GM12878 (cell line): ENCODE data around the gene ERFL.
A peak's percentile ranks its signal among the peaks of the same experiment; 100 is the strongest.

Experiments
- NFIC ChIP-seq: IDR thresholded peaks from 2 replicates; pipeline ENCODE4 v1.6.1; 2012; ENCODE audit warnings: low read depth, mild to moderate bottlenecking, inconsistent platforms, low read length, moderate library complexity
- POLR2A ChIP-seq: IDR thresholded peaks from 2 replicates; pipeline ENCODE4 v1.6.1; 2011; ENCODE audit warnings: low read depth, mild to moderate bottlenecking, low read length
- POLR2AphosphoS2 ChIP-seq: IDR thresholded peaks from 2 replicates; pipeline ENCODE4 v1.6.1; 2011; ENCODE audit warnings: low read depth, mild to moderate bottlenecking, low read length, improper control_type of control experiment, moderate library complexity
- ZNF274 ChIP-seq: IDR thresholded peaks from one replicate; pipeline ENCODE4 v1.8.0; 2011; ENCODE audit not compliant: insufficient read length, insufficient read depth
- TF ChIP-seq, protein P1 (sequence below), 3 experiments: IDR thresholded peaks in 2 of 3; conservative IDR thresholded peaks in 1 of 3; 2 replicates each; pipeline ENCODE4 v1.5.1; 2011; ENCODE audit warnings: low read depth in 3 of 3, low read length in 3 of 3, mild to moderate bottlenecking in 3 of 3, control low read depth in 2 of 3, moderate library complexity in 2 of 3, inconsistent platforms in 1 of 3, mixed read lengths in 1 of 3; ENCODE audit not compliant: control insufficient read depth in 2 of 3, insufficient read depth in 1 of 3; ENCODE audit errors: extremely low read depth in 1 of 3
- TF ChIP-seq, protein P2 (sequence below): fragments of 450-650 bp; IDR thresholded peaks from 2 replicates; pipeline ENCODE4 v1.6.1; 2014; ENCODE audit warnings: mild to moderate bottlenecking

DNA sequence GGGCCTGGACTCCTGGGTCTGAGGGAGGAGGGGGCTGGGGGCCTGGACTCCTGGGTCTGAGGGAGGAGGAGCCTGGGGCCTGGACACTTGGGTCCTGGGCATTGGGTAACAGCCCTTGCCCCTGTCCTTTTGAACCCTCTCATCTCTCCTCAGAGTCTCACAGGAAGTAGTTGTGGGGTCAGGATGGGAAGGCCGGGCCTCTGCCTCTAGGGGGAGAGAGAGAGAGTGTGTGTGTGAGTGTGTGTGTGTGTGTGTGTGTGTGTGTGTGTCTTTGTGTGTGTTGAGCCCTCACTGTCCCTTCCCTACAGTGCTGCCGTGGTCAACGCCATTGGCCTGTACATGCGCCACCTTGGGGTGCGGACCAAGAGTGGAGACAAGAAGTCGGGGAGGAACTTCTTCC, 34.4 kb downstream of the ERFL start:
- TF ChIP-seq, protein P1, sequence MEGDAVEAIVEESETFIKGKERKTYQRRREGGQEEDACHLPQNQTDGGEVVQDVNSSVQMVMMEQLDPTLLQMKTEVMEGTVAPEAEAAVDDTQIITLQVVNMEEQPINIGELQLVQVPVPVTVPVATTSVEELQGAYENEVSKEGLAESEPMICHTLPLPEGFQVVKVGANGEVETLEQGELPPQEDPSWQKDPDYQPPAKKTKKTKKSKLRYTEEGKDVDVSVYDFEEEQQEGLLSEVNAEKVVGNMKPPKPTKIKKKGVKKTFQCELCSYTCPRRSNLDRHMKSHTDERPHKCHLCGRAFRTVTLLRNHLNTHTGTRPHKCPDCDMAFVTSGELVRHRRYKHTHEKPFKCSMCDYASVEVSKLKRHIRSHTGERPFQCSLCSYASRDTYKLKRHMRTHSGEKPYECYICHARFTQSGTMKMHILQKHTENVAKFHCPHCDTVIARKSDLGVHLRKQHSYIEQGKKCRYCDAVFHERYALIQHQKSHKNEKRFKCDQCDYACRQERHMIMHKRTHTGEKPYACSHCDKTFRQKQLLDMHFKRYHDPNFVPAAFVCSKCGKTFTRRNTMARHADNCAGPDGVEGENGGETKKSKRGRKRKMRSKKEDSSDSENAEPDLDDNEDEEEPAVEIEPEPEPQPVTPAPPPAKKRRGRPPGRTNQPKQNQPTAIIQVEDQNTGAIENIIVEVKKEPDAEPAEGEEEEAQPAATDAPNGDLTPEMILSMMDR (IDR thresholded peaks at IDR 0.05 in 2 of 3, conservative IDR thresholded peaks at IDR 0.05 in 1 of 3; ENCODE audit: control insufficient read depth in 2 of 3, extremely low read depth in 1 of 3, insufficient read depth in 1 of 3, low read depth in 3 of 3, low read length in 3 of 3) = peak; percentile 19 to 29 (median 20); a peak in 2 of 6 replicates
- TF ChIP-seq, protein P2, sequence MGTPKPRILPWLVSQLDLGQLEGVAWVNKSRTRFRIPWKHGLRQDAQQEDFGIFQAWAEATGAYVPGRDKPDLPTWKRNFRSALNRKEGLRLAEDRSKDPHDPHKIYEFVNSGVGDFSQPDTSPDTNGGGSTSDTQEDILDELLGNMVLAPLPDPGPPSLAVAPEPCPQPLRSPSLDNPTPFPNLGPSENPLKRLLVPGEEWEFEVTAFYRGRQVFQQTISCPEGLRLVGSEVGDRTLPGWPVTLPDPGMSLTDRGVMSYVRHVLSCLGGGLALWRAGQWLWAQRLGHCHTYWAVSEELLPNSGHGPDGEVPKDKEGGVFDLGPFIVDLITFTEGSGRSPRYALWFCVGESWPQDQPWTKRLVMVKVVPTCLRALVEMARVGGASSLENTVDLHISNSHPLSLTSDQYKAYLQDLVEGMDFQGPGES = no peak
- TF ChIP-seq ZNF274 (no peak), POLR2AphosphoS2 (no peak), POLR2A (no peak), NFIC (no peak)
